Gastrocnemius medialis (tissue), 4 donors: ENCODE data around the gene PLB1. TPM values are rescaled to one million over a fixed set of nuclear protein-coding genes. Genes with fewer than 3 reads are reported as not detected.

Source experiments
- ATAC-seq, 2 donors: fragments of 150-250 bp; one replicate each; pipeline ENCODE4 v1.9.1; 2016
- DNase-seq, 2 donors: peaks; one replicate each; pipeline ENCODE4 v3.0.0-alpha.2; 2019
- H3K27ac ChIP-seq, 4 donors: fragments of 200-600 bp; sonication (generic); 1 replicate in 1 of 4; 2 replicates in 3 of 4; pipeline ENCODE4 v1.5.1; 2016 to 2018; ENCODE audit warnings: mild to moderate bottlenecking in 2 of 4, moderate library complexity in 1 of 4
- H3K27me3 ChIP-seq, 3 donors: fragments of 200-600 bp; sonication (generic) in 2 of 3; 1 replicate in 1 of 3; 2 replicates in 2 of 3; pipeline versions ENCODE4 v1.5.1 to v1.6.0; 2016 to 2019; ENCODE audit warnings: mild to moderate bottlenecking in 1 of 3, moderate library complexity in 1 of 3
- H3K36me3 ChIP-seq, 2 donors: fragments of 200-600 bp; sonication (generic) in 1 of 2; one replicate each; pipeline ENCODE4 v1.5.1; 2017 to 2018
- H3K4me1 ChIP-seq, 2 donors: fragments of 200-600 bp; sonication (generic) in 1 of 2; one replicate each; pipeline ENCODE4 v1.5.1; 2016 to 2017; ENCODE audit warnings: mild to moderate bottlenecking in 2 of 2
- H3K4me3 ChIP-seq, 4 donors: fragments of 200-600 bp; sonication (generic) in 3 of 4; 1 replicate in 1 of 4; 2 replicates in 3 of 4; pipeline ENCODE4 v1.5.1; 2016 to 2019; ENCODE audit warnings: mild to moderate bottlenecking in 2 of 4
- H3K9me3 ChIP-seq, 3 donors: fragments of 200-600 bp; sonication (generic) in 2 of 3; 1 replicate in 1 of 3; 2 replicates in 2 of 3; pipeline ENCODE4 v1.5.1; 2016 to 2019
- CTCF ChIP-seq, 5 experiments: fragments of 450-650 bp in 3 of 5; fragments of 200-600 bp in 2 of 5; sonication (generic) in 2 of 5; IDR thresholded peaks in 4 of 5; conservative IDR thresholded peaks in 1 of 5; 1 replicate in 4 of 5; 2 replicates in 1 of 5; pipeline ENCODE4 v1.5.1; 2016 to 2019; ENCODE audit warnings: antibody characterized with exemption in 5 of 5, mild to moderate bottlenecking in 3 of 5, moderate library complexity in 3 of 5
- POLR2A ChIP-seq, 2 donors: fragments of 450-650 bp; IDR thresholded peaks; one replicate each; pipeline ENCODE4 v1.6.1; 2017; ENCODE audit warnings: antibody characterized with exemption in 2 of 2, mild to moderate bottlenecking in 2 of 2, moderate library complexity in 2 of 2
- in situ Hi-C, 4 donors: fragments of 200-750 bp; cut with MboI; loops; one replicate each; pipeline versions ENCODE4 v1.15.0 to v1.8.0; 2017; ENCODE audit warnings: low sequenced_read_pairs in 4 of 4
- intact Hi-C: fragments of 100-400 bp; cut with DNase I; formaldehyde crosslinking; loops from one replicate; pipeline ENCODE4 v1.15.1; 2023; ENCODE audit warnings: low total_unique reads
- total RNA-seq, 4 donors: library from RNA; depleted of rRNA; stranded (reverse); fragments of >200 nt; gene quantifications; one replicate each; pipeline versions ENCODE4 v1.1.0 to v1.2.3, GENCODE V29; 2016

Gene PLB1
- total RNA-seq, 4 donors from 2014 or later: 1.2 to 4.3 (median 2.8) TPM

- DNase-seq: no peak
- in situ Hi-C loops (no loop called here), intact Hi-C loops (no loop called here)
- Histone ChIP-seq H3K4me1 (peaks cover 35 to 50% of the 10 kb centered on the region in 2 donors), H3K4me3 (no peak overlapping the region), H3K36me3 (no peaks in the 10 kb centered on the region), H3K27ac (peak overlapping the region; percentile 83 to 93 (median 89)), H3K27me3 (no peaks in the 10 kb centered on the region), H3K9me3 (no peaks in the 10 kb centered on the region)
- ATAC-seq: no peak
- TF ChIP-seq POLR2A (IDR thresholded peaks at IDR 0.05) (no peak), CTCF (IDR thresholded peaks at IDR 0.05 in 4 of 5, conservative IDR thresholded peaks at IDR 0.05 in 1 of 5) (no peak)
These were observed 117.3 kb downstream of the PLB1 start for GRCh38 chr2:28613186-28613585.

DNA sequence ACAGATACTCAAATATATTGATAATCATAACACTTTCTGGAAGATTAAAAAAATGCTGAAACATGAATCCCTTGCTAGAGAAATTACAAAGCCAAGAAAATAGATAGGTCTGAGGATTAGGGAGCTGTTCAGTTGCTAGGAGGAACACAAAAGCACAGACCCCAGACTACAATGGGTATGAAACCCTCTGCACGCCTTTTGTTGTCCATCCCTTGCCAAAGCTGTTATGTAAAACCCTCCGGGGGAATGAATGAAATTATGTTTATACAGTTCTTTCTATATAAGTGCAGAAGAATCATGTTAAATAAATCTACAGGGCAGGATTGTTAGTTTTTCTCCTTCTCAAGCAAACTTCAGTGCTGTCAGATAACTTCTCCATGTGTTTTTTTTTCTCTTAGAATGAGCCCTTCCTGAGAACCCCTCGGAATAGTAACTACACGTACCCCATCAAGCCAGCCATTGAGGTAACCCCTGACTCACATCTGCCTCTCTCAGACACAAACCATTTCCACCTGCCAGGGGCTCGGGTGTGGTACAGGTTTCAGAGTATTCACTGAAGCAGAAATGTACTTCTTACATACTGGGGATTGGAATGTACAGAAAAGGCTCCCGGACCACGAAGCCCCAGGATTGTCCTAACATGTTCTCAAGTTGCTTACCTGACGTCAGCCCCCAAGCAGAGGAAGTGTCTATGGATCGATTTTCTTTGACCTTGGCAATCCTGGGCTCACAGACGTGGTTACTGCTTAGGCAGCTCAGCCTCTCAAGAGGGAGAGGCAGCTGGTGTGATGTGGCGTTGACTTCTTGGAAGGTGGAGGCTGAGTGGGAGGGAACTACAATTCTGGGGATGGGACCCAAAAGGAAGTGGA, 118.0 kb downstream of the PLB1 start:
- intact Hi-C loops (no loop called here), in situ Hi-C loops (no loop called here)
- Histone ChIP-seq H3K4me3 (no peak overlapping the region), H3K9me3 (no peaks in the 10 kb centered on the region), H3K27me3 (no peaks in the 10 kb centered on the region), H3K36me3 (no peaks in the 10 kb centered on the region), H3K27ac (peak overlapping the region; percentile 83 to 93 (median 89)), H3K4me1 (peaks cover 28 to 43% of the 10 kb centered on the region in 2 donors)
- ATAC-seq (peak in 1 of 2 donors; percentile 26), DNase-seq (no peak)
- TF ChIP-seq CTCF (IDR thresholded peaks at IDR 0.05 in 4 of 5, conservative IDR thresholded peaks at IDR 0.05 in 1 of 5) (no peak), POLR2A (IDR thresholded peaks at IDR 0.05) (no peak)

DNA sequence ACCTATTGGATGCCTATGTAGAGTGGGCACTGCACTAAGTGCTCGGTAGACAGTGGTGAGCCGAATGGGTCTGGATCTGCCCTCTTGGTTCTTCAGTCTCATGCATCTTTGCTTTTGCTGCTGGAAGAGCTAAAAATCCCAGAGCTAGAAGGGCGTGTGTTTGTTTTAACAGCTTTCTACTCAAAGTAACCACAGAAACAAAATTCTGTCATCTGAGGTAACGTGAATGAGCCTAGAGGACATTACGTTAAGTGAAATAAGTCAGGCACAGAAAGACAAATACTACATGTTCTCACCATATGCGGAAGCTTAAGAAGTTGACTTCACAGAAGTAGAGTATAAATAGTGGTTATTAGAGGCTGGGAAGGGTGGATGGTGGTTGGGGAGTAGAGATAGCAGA, 119.8 kb downstream of the PLB1 start:
- H3K27me3 ChIP-seq: no peaks in the 10 kb centered on the region
- no peaks in the 10 kb centered on the region for H3K9me3 ChIP-seq
- intact Hi-C loops: no loop called here
- no peaks in the 10 kb centered on the region for H3K36me3 ChIP-seq
- no peak overlapping the region for H3K4me3 ChIP-seq
- in situ Hi-C loops: no loop called here
- peaks cover 37 to 41% of the 10 kb centered on the region in 2 donors for H3K4me1 ChIP-seq
- H3K27ac ChIP-seq: no peak overlapping the region
- no peak for DNase-seq
- no peak for ATAC-seq
- TF ChIP-seq POLR2A (IDR thresholded peaks at IDR 0.05) (no peak), CTCF (IDR thresholded peaks at IDR 0.05 in 4 of 5, conservative IDR thresholded peaks at IDR 0.05 in 1 of 5) (no peak)

GRCh38 chr2:28616396-28616999, 120.6 kb downstream of the PLB1 start:
- intact Hi-C loops (no loop called here), in situ Hi-C loops (no loop called here)
- H3K9me3 ChIP-seq: no peaks in the 10 kb centered on the region
- peaks cover 38 to 42% of the 10 kb centered on the region in 2 donors for H3K4me1 ChIP-seq
- no peak overlapping the region for H3K4me3 ChIP-seq
- no peak overlapping the region for H3K27ac ChIP-seq
- DNase-seq (no peak), ATAC-seq (no peak)
- no peaks in the 10 kb centered on the region for H3K36me3 ChIP-seq
- H3K27me3 ChIP-seq: no peaks in the 10 kb centered on the region
- TF ChIP-seq CTCF (IDR thresholded peaks at IDR 0.05 in 4 of 5, conservative IDR thresholded peaks at IDR 0.05 in 1 of 5): no peak
- TF ChIP-seq POLR2A (IDR thresholded peaks at IDR 0.05): no peak
